ENCODE measurements around the gene RRN3.
"Not testable (repeated sequence)": the region's sequence is repeated elsewhere in the genome, so short reads cannot be mapped to it uniquely, and the experiment has no call there.

- TF ChIP-seq CTCF, POLR2A, POLR2AphosphoS5 (IDR thresholded peaks at IDR 0.05): not testable (repeated sequence)
These were observed 66.3 kb downstream of the RRN3 start for GRCh38 chr16:15027503-15028344.
